Mesangial cell (primary cell): ENCODE results near the gene COMMD10. TPM values are rescaled to one million over a fixed set of nuclear protein-coding genes. Genes with fewer than 3 reads are reported as not detected.

Experiments
- total RNA-seq: library from RNA; depleted of rRNA; stranded (reverse); fragments of >200 nt; gene quantifications from 2 replicates; pipeline ENCODE4 v1.2.3, GENCODE V29; 2015

COMMD10 gene
- total RNA-seq: 22.3 and 23.6 TPM in 2 replicates

GRCh38 chr5:116084871-116085715 is at the start of gene COMMD10:
Gene COMMD10 (plus strand): TSS chr5:116085025.

Other genes starting within 250 kb of the COMMD10 start
- 27.5 and 27.6 TPM in 2 replicates for gene ATG12, start 243.5 kb upstream of the COMMD10 start, total RNA-seq
- 22.2 and 35.2 TPM in 2 replicates for gene AP3S1, start 243.1 kb upstream of the COMMD10 start, total RNA-seq
- 0.49 TPM in 1 of 2 replicates, not detected in the other for gene LVRN, start 122.5 kb upstream of the COMMD10 start, total RNA-seq
- not detected in 2 replicates for gene ARL14EPL, start 52.6 kb upstream of the COMMD10 start, total RNA-seq